Erythroblast (primary cell): ENCODE measurements around the gene SGTB.

Experiments
- GATA1 ChIP-seq: IDR thresholded peaks from 2 replicates; pipeline ENCODE4 v1.6.1; 2011; ENCODE audit warnings: low read depth, mild to moderate bottlenecking, control low read depth, low read length, moderate library complexity
- POLR2A ChIP-seq: IDR thresholded peaks from 2 replicates; pipeline ENCODE4 v1.6.1; 2011; ENCODE audit warnings: mild to moderate bottlenecking, low read length

DNA sequence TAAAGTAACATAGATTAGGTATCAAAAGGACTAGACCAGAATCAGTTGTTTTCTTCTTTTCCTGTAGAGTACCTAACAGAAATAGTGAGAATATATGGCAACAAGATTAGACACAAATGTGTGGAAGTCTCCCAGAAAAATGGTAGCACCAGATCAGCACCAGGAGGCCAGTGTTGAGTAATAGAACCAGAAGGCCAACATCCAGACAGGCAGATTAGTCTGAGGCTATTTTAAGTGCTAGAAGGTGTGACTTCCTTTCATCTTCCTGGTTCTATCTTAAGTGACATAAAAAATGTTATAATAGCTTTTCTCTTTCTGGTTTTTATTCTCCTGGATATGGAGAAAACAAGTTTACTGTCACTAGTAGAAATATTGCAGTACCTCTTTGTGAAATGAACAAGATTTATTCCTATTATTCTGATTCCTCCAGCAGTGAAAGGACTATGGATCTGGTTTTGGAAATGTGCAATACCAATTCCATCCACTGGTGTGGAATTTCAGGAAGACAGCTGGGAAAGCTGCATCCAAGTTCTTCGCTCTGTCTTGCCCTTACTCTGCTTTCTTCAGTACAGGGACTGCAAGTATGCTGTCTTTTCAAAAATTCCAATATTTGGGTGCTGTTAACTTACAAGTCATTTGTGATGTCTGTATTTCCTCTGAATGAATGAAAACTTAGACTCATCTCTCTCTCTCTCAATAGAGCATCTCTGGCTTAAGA lies 57.9 kb downstream of the SGTB start:
- no peak for TF ChIP-seq POLR2A
- TF ChIP-seq GATA1: no peak
